MM.1S (cell line): ENCODE measurements around the gene CELSR3.

Experiments
- DNase-seq: peaks from one replicate; pipeline ENCODE4 v3.0.0-alpha.2; 2015
- H2AFZ ChIP-seq: fragments of 300-600 bp; sonication (generic); 2 replicates; pipeline ENCODE4 v1.6.0; 2016; ENCODE audit warnings: antibody characterized with exemption, low read length
- H3F3A ChIP-seq: fragments of 300-600 bp; sonication (generic); 2 replicates; pipeline ENCODE4 v1.6.1; 2016; ENCODE audit warnings: mild to moderate bottlenecking, antibody characterized with exemption, low read length, moderate library complexity, mixed read lengths; ENCODE audit not compliant: insufficient read depth
- H3K27ac ChIP-seq: fragments of 300-600 bp; sonication (generic); 2 replicates; pipeline ENCODE4 v1.5.1; 2016; ENCODE audit warnings: mild to moderate bottlenecking, low read length
- H3K27me3 ChIP-seq: fragments of 300-600 bp; sonication (generic); replicated peaks from 2 replicates; pipeline ENCODE4 v1.6.0; 2016; ENCODE audit warnings: low read length; ENCODE audit not compliant: insufficient read depth
- H3K36me3 ChIP-seq: fragments of 300-600 bp; sonication (generic); replicated peaks from 2 replicates; pipeline ENCODE4 v1.6.1; 2016; ENCODE audit warnings: mild to moderate bottlenecking, low read length, mixed read lengths; ENCODE audit not compliant: insufficient read depth
- H3K4me1 ChIP-seq: fragments of 300-600 bp; sonication (generic); 2 replicates; pipeline ENCODE4 v1.6.1; 2016; ENCODE audit warnings: low read length, mixed read lengths
- H3K4me2 ChIP-seq: fragments of 300-600 bp; sonication (generic); 2 replicates; pipeline ENCODE4 v1.6.0; 2016; ENCODE audit warnings: low read depth, low read length
- H3K4me3 ChIP-seq: fragments of 300-600 bp; sonication (generic); 2 replicates; pipeline ENCODE4 v1.5.1; 2016; ENCODE audit warnings: low read length, mixed read lengths
- H3K79me2 ChIP-seq: fragments of 300-600 bp; sonication (generic); 2 replicates; pipeline ENCODE4 v1.6.1; 2016; ENCODE audit warnings: mixed run types, low read length, mixed read lengths
- H3K9ac ChIP-seq: fragments of 300-600 bp; sonication (generic); 2 replicates; pipeline ENCODE4 v1.6.1; 2016; ENCODE audit warnings: low read length, mixed read lengths
- H3K9me2 ChIP-seq: fragments of 300-600 bp; sonication (generic); replicated peaks from 2 replicates; pipeline ENCODE4 v1.6.1; 2016; ENCODE audit warnings: mild to moderate bottlenecking, low read length, mixed read lengths; ENCODE audit not compliant: insufficient read depth
- H3K9me3 ChIP-seq: fragments of 300-600 bp; sonication (generic); replicated peaks from 2 replicates; pipeline ENCODE4 v1.6.1; 2016; ENCODE audit warnings: mild to moderate bottlenecking, low read length, mixed read lengths; ENCODE audit not compliant: insufficient read depth
- H4K20me1 ChIP-seq: fragments of 300-600 bp; sonication (generic); 2 replicates; pipeline ENCODE4 v1.6.1; 2016; ENCODE audit warnings: mild to moderate bottlenecking, low read length, moderate library complexity, mixed read lengths; ENCODE audit not compliant: insufficient read depth
- CTCF ChIP-seq: fragments of 300-600 bp; sonication (generic); IDR thresholded peaks from 2 replicates; pipeline ENCODE4 v1.5.1; 2016; ENCODE audit warnings: antibody characterized with exemption, low read length, mixed read lengths
- EZH2 ChIP-seq: fragments of 300-600 bp; sonication (generic); optimal IDR thresholded peaks from 2 replicates; pipeline ENCODE3; 2017; ENCODE audit warnings: low read depth, mild to moderate bottlenecking, antibody characterized with exemption, low read length, mixed read lengths
- EZH2phosphoT487 ChIP-seq: fragments of 300-600 bp; sonication (generic); IDR thresholded peaks from 2 replicates; pipeline ENCODE4 v1.6.1; 2018; ENCODE audit warnings: antibody characterized with exemption, low read length

The CELSR3 gene

GRCh38 chr3:48617559-48617958, 45.1 kb downstream of the CELSR3 start:
- H2AFZ ChIP-seq = no peak overlapping the region
- no peaks in the 10 kb centered on the region for H4K20me1 ChIP-seq
- TF ChIP-seq CTCF (no peak), EZH2 (no peak), EZH2phosphoT487 (no peak)
- H3K36me3 ChIP-seq = no peaks in the 10 kb centered on the region
- no peaks in the 10 kb centered on the region; the same call in 1 of the 2 replicates for H3K27me3 ChIP-seq
- H3K27ac ChIP-seq = no peak overlapping the region
- no peak overlapping the region for H3K4me2 ChIP-seq
- H3K4me3 ChIP-seq = no peak overlapping the region
- DNase-seq = no peak
- H3K4me1 ChIP-seq = no peaks in the 10 kb centered on the region
- no peak overlapping the region for H3K9ac ChIP-seq
- H3K9me3 ChIP-seq = no peaks in the 10 kb centered on the region
- no peaks in the 10 kb centered on the region for H3F3A ChIP-seq
- no peaks in the 10 kb centered on the region for H3K9me2 ChIP-seq
- no peaks in the 10 kb centered on the region for H3K79me2 ChIP-seq

- H3K79me2 ChIP-seq = peaks cover 4% of the 10 kb centered on the region
- no peaks in the 10 kb centered on the region for H3K9me3 ChIP-seq
- H3K27me3 ChIP-seq = no peaks in the 10 kb centered on the region; the same call in 1 of the 2 replicates
- H3F3A ChIP-seq = no peaks in the 10 kb centered on the region
- TF ChIP-seq EZH2 = no peak
- TF ChIP-seq CTCF = no peak
- TF ChIP-seq EZH2phosphoT487 = no peak
- no peaks in the 10 kb centered on the region for H3K4me1 ChIP-seq
- H3K9ac ChIP-seq = no peak overlapping the region
- no peak overlapping the region for H3K4me2 ChIP-seq
- no peak for DNase-seq
- no peaks in the 10 kb centered on the region for H3K9me2 ChIP-seq
- H2AFZ ChIP-seq = no peak overlapping the region
- no peak overlapping the region for H3K27ac ChIP-seq
- H3K36me3 ChIP-seq = no peaks in the 10 kb centered on the region
- no peak overlapping the region for H3K4me3 ChIP-seq
- no peaks in the 10 kb centered on the region for H4K20me1 ChIP-seq
Observed at GRCh38 chr3:48614044-48614443, 48.6 kb downstream of the CELSR3 start.

- no peak for DNase-seq
- Histone ChIP-seq H2AFZ (no peak overlapping the region), H3K79me2 (peaks cover 21% of the 10 kb centered on the region), H3K9me3 (no peaks in the 10 kb centered on the region), H3K27ac (no peak overlapping the region), H3K4me2 (no peak overlapping the region), H3K36me3 (no peaks in the 10 kb centered on the region), H3K9me2 (no peaks in the 10 kb centered on the region), H3F3A (no peaks in the 10 kb centered on the region), H3K9ac (no peak overlapping the region), H3K4me1 (peaks cover 7% of the 10 kb centered on the region; the same call in 1 of the 2 replicates), H3K4me3 (no peak overlapping the region), H4K20me1 (no peaks in the 10 kb centered on the region), H3K27me3 (no peaks in the 10 kb centered on the region)
- no peak for TF ChIP-seq EZH2phosphoT487
- TF ChIP-seq CTCF = no peak
- no peak for TF ChIP-seq EZH2
Observed at GRCh38 chr3:48612309-48612708, 50.4 kb downstream of the CELSR3 start.
